GM18867 (cell line): ENCODE results near the gene FREY1.

Source experiments
- ATAC-seq: cut with Tn5 transposase; IDR thresholded peaks from one replicate; pipeline ENCODE4 v1.9.1; 2021; ENCODE audit warnings: mild to moderate bottlenecking, moderate library complexity; ENCODE audit not compliant: unreplicated experiment

FREY1 gene

DNA sequence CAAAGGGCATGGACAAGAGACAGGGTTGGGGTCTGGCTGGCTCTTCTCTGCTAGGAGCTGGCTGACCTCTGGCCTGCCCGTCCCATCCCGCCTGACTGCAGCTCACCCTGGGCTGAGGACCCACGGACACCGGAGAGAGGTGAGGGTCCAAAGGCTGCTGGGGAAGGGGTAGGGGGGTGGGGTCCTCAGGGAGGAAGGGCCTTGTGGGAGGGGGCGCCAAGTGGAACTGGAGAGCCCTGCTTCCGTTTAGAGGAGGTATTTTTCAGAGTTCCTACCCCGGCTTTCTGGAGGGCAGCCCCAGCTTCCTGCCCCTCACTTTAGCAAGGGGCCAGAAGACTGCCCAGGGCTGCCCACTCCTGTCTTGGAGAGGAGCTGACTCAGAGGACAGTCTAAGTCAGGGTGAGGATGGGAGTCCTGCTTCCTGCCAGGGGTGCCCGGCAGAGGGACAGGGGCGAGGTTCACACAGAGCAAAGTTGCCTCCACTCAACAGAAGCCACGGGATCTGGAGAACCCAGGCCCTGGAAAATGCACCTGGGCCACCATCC, 22.5 kb upstream of the FREY1 start:
- no peak for ATAC-seq

GRCh38 chr11:45928535-45929215, 21.6 kb upstream of the FREY1 start:
- no peak for ATAC-seq

GRCh38 chr11:45927684-45928413, 20.8 kb upstream of the FREY1 start:
- ATAC-seq, result no peak

DNA sequence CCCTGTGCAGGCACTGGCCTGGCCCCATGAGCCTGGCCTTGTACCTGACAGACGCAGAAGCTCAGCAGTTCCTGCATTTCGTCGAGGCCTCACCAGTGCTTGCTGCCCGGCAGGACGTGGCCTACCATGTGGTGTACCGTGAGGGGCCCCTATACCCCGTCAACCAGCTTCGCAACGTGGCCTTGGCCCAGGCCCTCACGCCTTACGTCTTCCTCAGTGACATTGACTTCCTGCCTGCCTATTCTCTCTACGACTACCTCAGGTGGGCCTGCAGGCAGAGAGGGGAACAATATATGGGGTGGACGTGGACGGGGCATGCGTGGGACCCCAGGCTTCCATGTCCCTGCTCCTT, 20.2 kb upstream of the FREY1 start:
- ATAC-seq, result no peak

DNA sequence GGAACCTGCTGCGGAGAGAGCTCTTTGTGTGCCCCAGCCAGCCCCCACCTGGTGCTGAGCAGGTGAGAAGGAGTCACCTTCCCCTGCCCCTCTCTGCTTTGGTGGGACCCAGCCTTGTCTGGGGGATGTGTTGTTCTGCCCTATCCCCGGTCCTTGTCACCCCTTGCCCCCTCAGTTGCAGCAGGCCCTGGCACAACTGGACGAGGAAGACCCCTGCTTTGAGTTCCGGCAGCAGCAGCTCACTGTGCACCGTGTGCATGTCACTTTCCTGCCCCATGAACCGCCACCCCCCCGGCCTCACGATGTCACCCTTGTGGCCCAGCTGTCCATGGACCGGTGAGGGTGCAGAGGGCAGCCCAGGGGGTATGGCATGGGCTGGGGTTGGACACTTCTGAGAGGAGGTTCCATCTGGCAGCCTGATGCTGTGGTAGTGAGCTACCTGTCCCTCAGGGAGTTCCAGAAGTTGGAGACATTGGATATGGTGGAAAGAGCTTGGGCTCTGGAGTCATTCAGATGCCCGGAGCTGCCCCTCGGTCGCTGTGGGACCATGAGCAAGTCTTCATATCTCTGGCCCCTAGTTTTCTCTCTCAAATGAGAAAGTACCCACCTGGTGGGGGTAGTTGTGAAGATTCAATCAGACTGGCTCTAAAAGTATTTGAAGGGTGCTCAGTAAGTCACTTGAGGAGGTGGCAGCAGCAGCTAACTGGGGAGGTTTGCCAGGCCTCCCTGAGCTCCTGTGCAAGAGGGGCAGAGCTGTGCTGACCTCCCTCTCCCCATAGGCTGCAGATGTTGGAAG, 19.7 kb upstream of the FREY1 start:
- no peak for ATAC-seq

GRCh38 chr11:45926001-45926401, 18.9 kb upstream of the FREY1 start:
- no peak for ATAC-seq

- ATAC-seq, result no peak
Measured at GRCh38 chr11:45925550-45925949, 18.5 kb upstream of the FREY1 start.

DNA sequence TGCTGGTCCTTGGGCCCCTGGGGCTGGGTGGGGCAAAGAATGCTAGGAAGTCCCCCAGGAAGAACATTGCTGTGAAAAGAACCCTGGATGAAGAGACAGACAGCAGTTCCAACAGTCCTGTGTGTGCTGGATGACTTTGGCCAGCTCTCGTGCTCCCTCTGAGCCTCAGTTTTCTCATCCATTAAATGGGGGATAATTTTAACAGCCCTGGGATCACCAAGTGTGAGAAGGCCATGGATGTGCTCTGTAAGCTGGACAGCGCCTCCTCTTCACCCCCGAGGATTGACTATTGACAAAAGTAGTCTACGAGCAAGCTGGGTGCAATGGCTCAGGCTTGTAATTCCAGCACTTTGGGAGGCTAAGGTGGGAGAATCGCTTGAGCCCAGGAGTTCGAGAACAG, 17.9 kb upstream of the FREY1 start:
- no peak for ATAC-seq

DNA sequence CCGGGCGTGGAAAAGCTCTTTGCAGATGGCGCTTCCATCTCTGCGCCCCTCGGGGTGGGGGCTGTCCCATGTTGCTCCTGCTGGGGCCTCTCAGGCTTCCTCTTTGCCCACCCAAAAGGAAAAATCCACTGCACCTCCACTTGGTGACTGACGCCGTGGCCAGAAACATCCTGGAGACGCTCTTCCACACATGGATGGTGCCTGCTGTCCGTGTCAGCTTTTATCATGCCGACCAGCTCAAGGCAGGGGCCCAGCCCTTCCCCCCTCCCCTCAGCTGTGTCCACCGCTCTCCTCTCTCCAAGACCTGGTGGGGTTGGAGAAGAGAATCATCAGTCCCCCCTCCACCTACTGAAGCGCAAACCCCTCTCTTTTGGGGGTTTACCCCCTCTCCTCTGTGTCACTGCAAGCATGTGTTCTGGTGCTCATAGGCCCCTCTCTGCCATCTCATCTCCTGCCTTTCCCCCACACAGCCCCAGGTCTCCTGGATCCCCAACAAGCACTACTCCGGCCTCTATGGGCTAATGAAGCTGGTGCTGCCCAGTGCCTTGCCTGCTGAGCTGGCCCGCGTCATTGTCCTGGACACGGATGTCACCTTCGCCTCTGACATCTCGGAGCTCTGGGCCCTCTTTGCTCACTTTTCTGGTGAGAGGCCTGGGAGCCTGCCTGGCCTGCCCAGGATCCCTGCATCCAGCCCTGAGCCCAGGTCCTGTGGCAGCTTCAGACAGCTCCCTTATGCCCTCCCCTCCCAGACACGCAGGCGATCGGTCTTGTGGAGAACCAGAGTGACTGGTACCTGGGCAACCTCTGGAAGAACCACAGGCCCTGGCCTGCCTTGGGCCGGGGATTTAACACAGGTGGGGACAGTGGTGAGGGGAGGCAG, 17.2 kb upstream of the FREY1 start:
- no peak for ATAC-seq

GRCh38 chr11:45922425-45923082, 15.5 kb upstream of the FREY1 start, which contains the start of gene LARGE2:
Gene LARGE2, plus strand, starts transcription at chr11:45922656. Its CDS starts 227 bp downstream, at chr11:45922883.
- no peak for ATAC-seq

DNA sequence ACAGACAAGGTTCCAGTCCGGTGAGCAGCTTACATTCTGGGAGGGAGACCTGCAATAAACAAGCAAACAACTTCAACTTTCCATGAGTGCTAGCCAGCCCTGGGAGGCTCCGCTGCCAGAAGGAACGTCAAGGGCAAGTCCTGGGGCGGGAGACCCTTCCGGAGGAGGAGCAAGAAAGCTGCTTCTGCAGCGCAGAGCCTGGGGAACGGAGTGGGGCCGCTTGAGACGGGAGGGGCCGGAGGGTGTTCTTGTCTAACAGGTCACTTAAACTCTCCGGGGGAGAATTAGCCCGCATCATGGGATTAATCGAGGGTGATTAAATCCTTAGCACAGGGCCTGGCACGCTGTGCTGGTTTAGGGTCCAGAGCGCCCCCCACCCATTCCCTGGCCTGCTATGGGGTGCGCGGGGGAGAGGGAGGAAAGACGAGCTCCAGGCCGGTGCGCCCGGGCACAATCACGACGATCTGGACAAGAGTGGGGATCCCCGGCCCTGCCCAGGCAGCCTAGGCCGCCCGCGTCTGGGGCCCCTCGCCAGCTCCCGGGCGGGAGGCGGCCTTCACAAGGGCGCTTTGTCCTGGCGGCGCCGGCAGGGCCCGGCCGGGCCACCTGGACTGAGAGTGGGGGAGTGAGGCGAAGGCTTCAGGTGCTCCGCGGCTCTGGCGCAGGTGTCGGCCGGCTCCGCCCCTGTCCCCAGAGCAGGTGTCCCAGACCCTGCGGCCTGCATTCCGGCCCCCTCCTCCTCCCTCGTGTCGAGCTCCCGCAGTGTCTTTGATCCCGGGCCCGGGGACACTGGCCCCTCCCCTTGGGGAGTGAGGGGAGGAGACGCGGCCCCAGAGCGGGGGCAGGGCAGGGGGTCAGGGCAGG, 14.7 kb upstream of the FREY1 start:
- ATAC-seq, result no peak

GRCh38 chr11:45920531-45921477, 13.7 kb upstream of the FREY1 start:
- no peak for ATAC-seq

- no peak for ATAC-seq
Measured at GRCh38 chr11:45919806-45920530, 12.9 kb upstream of the FREY1 start.

DNA sequence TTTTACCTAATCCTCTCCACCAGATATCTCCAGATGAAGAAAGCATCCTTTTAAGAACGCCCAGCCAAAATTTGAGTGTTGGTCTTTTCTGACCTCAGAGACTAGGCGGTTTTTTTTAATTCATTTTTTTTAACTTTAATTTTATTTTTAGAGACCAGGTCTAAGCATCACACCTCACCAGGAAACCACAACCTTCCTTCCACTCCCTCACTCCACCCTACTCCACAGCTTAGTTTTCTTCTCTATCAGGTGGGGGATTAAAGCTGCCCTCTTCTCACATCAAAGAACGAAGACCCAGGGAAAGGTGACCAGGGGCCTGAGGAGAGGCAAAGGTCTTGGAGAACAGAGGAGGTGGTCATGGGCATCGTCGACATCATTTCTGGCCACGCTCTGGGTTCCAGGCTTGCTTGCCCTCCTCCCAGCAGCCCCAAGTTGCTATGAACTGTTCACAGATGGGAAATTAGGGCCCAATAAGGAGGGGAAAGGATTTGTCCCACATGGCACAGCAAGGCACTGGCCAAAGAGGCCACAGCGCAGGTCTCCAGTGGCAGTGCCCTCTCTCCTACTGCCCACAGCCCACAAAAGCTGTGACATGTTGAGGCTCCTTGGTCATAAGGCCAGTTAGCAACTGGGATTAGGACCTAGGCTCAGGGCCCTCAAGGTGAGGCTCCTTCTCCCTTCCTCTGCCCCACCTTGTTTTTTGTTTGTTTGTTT, 12.0 kb upstream of the FREY1 start:
- ATAC-seq, result no peak

DNA sequence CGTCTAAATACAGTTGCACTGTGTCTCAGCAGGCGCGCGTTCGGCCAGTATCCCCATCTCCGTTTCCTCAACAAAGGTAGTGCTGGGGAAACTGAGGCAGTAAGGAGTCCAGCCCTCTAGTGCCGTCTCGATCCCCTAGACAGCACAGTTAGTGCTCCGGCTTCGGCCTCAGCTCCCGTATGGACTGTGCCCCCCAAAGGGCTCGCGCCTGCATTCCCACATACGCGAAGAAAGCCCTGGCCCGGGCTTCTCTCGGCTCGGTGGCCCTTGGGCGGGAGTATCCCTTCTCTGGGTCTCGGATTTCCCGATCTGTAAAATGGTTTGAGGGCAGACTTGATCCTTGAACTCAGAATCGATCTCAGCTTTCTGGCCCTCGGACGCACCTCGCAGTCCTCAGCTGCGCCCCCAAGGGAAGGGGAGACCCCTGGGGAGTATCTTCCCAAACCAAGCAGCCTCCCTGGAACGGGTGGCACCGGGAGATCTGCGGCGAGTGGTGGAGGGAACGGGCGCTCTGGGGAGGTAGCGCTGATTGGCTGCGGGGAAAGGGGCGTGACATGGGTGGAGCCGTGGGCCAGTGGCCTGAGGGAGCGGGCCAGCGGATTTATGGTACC, 11.4 kb upstream of the FREY1 start:
- ATAC-seq, result peak; percentile 38

DNA sequence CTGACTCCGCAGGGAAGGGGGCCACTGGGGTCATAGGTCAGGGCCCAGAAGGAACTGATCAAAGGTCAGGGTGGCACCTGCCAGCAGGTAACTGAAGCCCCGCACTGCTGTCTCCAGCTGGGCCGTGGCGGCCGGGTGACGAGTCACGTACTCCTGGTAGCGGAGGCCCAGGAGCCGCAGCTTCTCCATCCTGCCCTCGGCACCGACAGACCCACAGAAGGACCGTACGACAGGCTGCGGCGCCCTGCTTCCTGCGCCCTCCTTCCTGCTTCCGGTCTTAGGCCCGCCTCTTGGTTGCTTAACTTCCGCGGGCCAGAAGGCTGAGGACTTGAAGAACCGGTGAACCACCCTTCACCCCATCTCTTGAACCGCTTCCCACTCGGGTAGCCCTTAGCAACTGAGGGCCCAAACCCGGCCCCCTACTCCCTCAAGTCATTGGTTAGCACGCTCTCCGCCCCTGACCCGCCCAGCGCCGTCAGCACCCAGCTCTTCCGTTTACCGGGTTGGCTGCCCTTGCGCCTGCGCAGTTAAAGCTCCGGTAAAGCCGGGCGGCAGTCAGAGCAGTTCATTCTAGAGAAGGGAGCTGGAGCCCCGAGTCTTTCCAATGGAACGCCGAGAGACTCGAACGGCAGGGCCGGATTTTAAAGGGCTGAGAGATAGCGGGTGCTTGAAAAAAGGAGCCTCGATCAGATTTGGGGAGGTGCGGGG, 10.7 kb upstream of the FREY1 start, which contains the start of gene PEX16:
Gene PEX16, minus strand, starts transcription at position 255 of the 708 bp plus-strand sequence. Its CDS starts 66 bp downstream, at position 189.
- peak; percentile 86 for ATAC-seq
